Measurements from ENCODE around the gene LY6G6D. TPM values are rescaled to one million over a fixed set of nuclear protein-coding genes. Genes with fewer than 3 reads are reported as not detected.

LY6G6D gene
- total and polyA plus RNA-seq, 2 donors (not counting 3 experiments of a cell fraction or from before 2014, with no cell fraction given): not detected

GRCh38 chr6:31665501-31666336 lies 49.4 kb upstream of the LY6G6D start, which contains the start of gene CSNK2B:
Gene CSNK2B (plus strand): TSS chr6:31666080. CDS start chr6:31666832, 752 bp downstream.
- Histone ChIP-seq H3K79me2 (ENCODE audit: control insufficient read depth, insufficient read depth, low read length) (peaks cover 32% of the 10 kb centered on the region), H3K36me3 (ENCODE audit: control insufficient read depth in 2 of 2, extremely low read depth in 1 of 2, insufficient read depth in 2 of 2, low read length in 2 of 2) (peaks cover 21 to 24% of the 10 kb centered on the region in 2 experiments), H3K4me1 (ENCODE audit: control insufficient read depth, extremely low read depth, insufficient read depth, low read length) (peaks cover 28% of the 10 kb centered on the region), H3K27me3 (ENCODE audit: control insufficient read depth in 2 of 2, insufficient read depth in 2 of 2, low read length in 2 of 2) (no peaks in the 10 kb centered on the region), H2AFZ (ENCODE audit: low read depth, low read length) (peak within 1 kb of the TSS; percentile 60), H3K9me1 (replicated peaks; ENCODE audit: control insufficient read depth, extremely low read depth, insufficient read depth, low read length) (no peaks in the 10 kb centered on the region), H3K9ac (replicated peaks; ENCODE audit: extremely low read depth, insufficient read depth, low read length) (peak within 1 kb of the TSS; percentile 79), H4K20me1 (replicated peaks; ENCODE audit: control insufficient read depth, extremely low read depth, insufficient read depth, low read length) (no peaks in the 10 kb centered on the region), H3K4me2 (ENCODE audit: insufficient read depth, low read length) (peak within 1 kb of the TSS; percentile 86), H3K4me3 (replicated peaks in 1 of 3; ENCODE audit: insufficient read depth in 1 of 3, low read depth in 1 of 3, low read length in 3 of 3) (peak within 1 kb of the TSS; percentile 70 to 94 (median 72)), H3K9me3 (replicated peaks; ENCODE audit: control insufficient read depth, insufficient read depth, low read length) (no peaks in the 10 kb centered on the region), H3K27ac (ENCODE audit: insufficient read depth, low read depth, low read length) (peak within 1 kb of the TSS; percentile 77)
- intact Hi-C loops (cut with micrococcal nuclease): loop anchor here (1.0 to 10.0 kb wide), 7 partner anchors 13 to 529 kb away; partner anchors contain the start of genes ATP6V1G2, BAG6, GPSM3 and LY6G5C
- dilution Hi-C loops (cut with MboI; ENCODE audit: extremely low pct_ligation_motif_present, low sequenced_read_pairs): no loop called here
- ChIA-PET CTCF (interaction anchor here (1.3 to 1.7 kb wide), 2 partner anchors 26 to 141 kb away, joined by 4 read pairs; partner anchors contain the start of gene LSM2), POLR2A (interaction anchor here (0.6 to 1.2 kb wide), 6 partner anchors 13 to 162 kb away, joined by 3 to 5 read pairs (median 4); partner anchors contain the start of genes ABHD16A, BAG6, HSPA1B and NFKBIL1)
- BruUV-seq (replicated peaks): no TSS peak
- TF ChIP-seq POLR2AphosphoS5 (IDR thresholded peaks at IDR 0.05; ENCODE audit: insufficient read depth, low read depth, low read length): peak; percentile 80
- TF ChIP-seq FOS (IDR thresholded peaks at IDR 0.05; ENCODE audit: borderline replicate concordance, insufficient read depth, low read length): no peak
- peak in 1 of 2 donors; percentile 13 for TF ChIP-seq CTCF (IDR thresholded peaks at IDR 0.05; ENCODE audit: extremely low read depth in 1 of 2, insufficient read depth in 1 of 2, low read depth in 1 of 2, low read length in 2 of 2)
- TF ChIP-seq MYC (IDR thresholded peaks at IDR 0.05; ENCODE audit: low read depth, low read length): no peak
- TF ChIP-seq POLR2A (IDR thresholded peaks at IDR 0.05; ENCODE audit: low read depth, low read length): peak; percentile 54
- TF ChIP-seq JUN (IDR thresholded peaks at IDR 0.05; ENCODE audit: borderline replicate concordance, insufficient read depth, insufficient read length, low read depth): no peak
- no peak for TF ChIP-seq EZH2 (IDR thresholded peaks at IDR 0.05; ENCODE audit: borderline replicate concordance, low read depth, low read length, severe bottlenecking)
- no peak for TF ChIP-seq GATA2 (IDR thresholded peaks at IDR 0.05; ENCODE audit: insufficient read depth, insufficient read length, low read depth, low read length)
- no peak for TF ChIP-seq MAX (IDR thresholded peaks at IDR 0.05; ENCODE audit: insufficient read depth, insufficient read length)
- peak; percentile 99 for FAIRE-seq
- DNase-seq (ENCODE audit: low read depth, low spot score): peak; percentile 97

Measured in endothelial cell of umbilical vein (primary cell).